HG03457 (cell line): ENCODE data around the gene MYL12A.
"Not testable (repeated sequence)": the region's sequence is repeated elsewhere in the genome, so short reads cannot be mapped to it uniquely, and the experiment has no call there.

ENCODE experiments used
- ATAC-seq: cut with Tn5 transposase; IDR thresholded peaks from one replicate; pipeline ENCODE4 v1.9.1; 2021; ENCODE audit warnings: moderate number of reproducible peaks; ENCODE audit not compliant: unreplicated experiment

The MYL12A gene

GRCh38 chr18:3252843-3253242, 5.2 kb downstream of the MYL12A start:
- no peak for ATAC-seq

- ATAC-seq = no peak
Observed at GRCh38 chr18:3254725-3255124, 7.1 kb downstream of the MYL12A start.

- ATAC-seq = no peak
Observed at GRCh38 chr18:3255611-3256165, 8.1 kb downstream of the MYL12A start.

- ATAC-seq = no peak
Observed at GRCh38 chr18:3256693-3257626, 9.4 kb downstream of the MYL12A start.

GRCh38 chr18:3257627-3258120, 10.1 kb downstream of the MYL12A start:
- ATAC-seq = no peak

GRCh38 chr18:3260995-3261372, 13.4 kb downstream of the MYL12A start:
- ATAC-seq = no peak

- peak; percentile 71 for ATAC-seq
Observed at GRCh38 chr18:3261373-3262233, 14.0 kb downstream of the MYL12A start, which contains the start of gene MYL12B. Gene MYL12B, plus strand, starts transcription at chr18:3262133. Its CDS starts 10,766 bp downstream, at chr18:3272899.

GRCh38 chr18:3262234-3263131, 14.9 kb downstream of the MYL12A start:
- ATAC-seq = peak; percentile 26

GRCh38 chr18:3263132-3263700, 15.6 kb downstream of the MYL12A start:
- ATAC-seq = no peak

- no peak for ATAC-seq
Observed at GRCh38 chr18:3264362-3264761, 16.8 kb downstream of the MYL12A start.

- no peak for ATAC-seq
Observed at GRCh38 chr18:3265564-3266033, 18.0 kb downstream of the MYL12A start.

GRCh38 chr18:3266062-3266608, 18.5 kb downstream of the MYL12A start:
- ATAC-seq = no peak

- no peak for ATAC-seq
Observed at GRCh38 chr18:3268306-3268705, 20.7 kb downstream of the MYL12A start.

GRCh38 chr18:3269241-3269913, 21.8 kb downstream of the MYL12A start:
- no peak for ATAC-seq

- ATAC-seq = no peak
Observed at GRCh38 chr18:3269914-3270299, 22.3 kb downstream of the MYL12A start.

GRCh38 chr18:3273042-3273441, 25.4 kb downstream of the MYL12A start:
- no peak for ATAC-seq

- not testable (repeated sequence) for ATAC-seq
Observed at GRCh38 chr18:3277643-3278213, 30.1 kb downstream of the MYL12A start.
